Fibroblast of mammary gland (primary cell): ENCODE results near the gene RIOK2.

Source experiments
- DNase-seq: peaks from one replicate; pipeline ENCODE4 v3.0.0-alpha.2; 2010; ENCODE audit warnings: low read depth
- H3K4me3 ChIP-seq: 2 replicates; pipeline ENCODE4 v1.5.1; 2011; ENCODE audit warnings: low read depth, mild to moderate bottlenecking, low read length, moderate library complexity; ENCODE audit not compliant: control insufficient read depth
- TF ChIP-seq, protein P1 (sequence below): conservative IDR thresholded peaks from 2 replicates; pipeline ENCODE4 v1.5.1; 2011; ENCODE audit warnings: low read depth, low read length, inconsistent platforms; ENCODE audit not compliant: control insufficient read depth, insufficient read depth

Gene RIOK2

DNA sequence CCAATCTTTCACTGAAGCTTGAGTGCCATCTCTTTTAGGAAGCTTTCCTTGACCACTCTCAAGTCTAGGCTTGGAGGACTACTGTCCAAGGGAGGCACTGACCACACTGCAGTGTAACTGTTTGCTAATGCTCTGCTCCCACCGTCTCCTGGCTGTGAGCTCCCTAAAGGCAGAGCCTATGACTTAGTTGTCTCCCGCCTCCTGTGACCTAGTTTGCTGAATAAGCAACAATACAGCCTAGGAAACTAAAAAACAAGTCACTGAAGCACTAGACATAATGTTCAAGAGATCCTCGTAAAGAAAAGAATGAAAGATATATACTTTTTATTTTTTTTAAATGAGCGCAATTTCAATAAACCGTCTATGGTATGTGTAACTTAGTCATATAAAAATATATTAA, 72.0 kb downstream of the RIOK2 start:
- TF ChIP-seq, protein P1, sequence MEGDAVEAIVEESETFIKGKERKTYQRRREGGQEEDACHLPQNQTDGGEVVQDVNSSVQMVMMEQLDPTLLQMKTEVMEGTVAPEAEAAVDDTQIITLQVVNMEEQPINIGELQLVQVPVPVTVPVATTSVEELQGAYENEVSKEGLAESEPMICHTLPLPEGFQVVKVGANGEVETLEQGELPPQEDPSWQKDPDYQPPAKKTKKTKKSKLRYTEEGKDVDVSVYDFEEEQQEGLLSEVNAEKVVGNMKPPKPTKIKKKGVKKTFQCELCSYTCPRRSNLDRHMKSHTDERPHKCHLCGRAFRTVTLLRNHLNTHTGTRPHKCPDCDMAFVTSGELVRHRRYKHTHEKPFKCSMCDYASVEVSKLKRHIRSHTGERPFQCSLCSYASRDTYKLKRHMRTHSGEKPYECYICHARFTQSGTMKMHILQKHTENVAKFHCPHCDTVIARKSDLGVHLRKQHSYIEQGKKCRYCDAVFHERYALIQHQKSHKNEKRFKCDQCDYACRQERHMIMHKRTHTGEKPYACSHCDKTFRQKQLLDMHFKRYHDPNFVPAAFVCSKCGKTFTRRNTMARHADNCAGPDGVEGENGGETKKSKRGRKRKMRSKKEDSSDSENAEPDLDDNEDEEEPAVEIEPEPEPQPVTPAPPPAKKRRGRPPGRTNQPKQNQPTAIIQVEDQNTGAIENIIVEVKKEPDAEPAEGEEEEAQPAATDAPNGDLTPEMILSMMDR = no peak
- H3K4me3 ChIP-seq = no peak overlapping the region
- DNase-seq = no peak
